CD4-positive, alpha-beta memory T cell (primary cell): Measurements from ENCODE around the gene METTL14. TPM values are rescaled to one million over a fixed set of nuclear protein-coding genes. Genes with fewer than 3 reads are reported as not detected.
"Not testable (repeated sequence)": the region's sequence is repeated elsewhere in the genome, so short reads cannot be mapped to it uniquely, and the experiment has no call there.

Experiments
- CTCF ChIA-PET: fragments of 350-600 bp; sonication (Branson Sonifier 250); formaldehyde crosslinking; loops from one replicate; lab custom pipeline; 2021; ENCODE audit warnings: inconsistent platforms; ENCODE audit not compliant: partially characterized antibody; lab: Charles Lee
- POLR2A ChIA-PET: fragments of 350-600 bp; sonication (Branson Sonifier 250); formaldehyde crosslinking; loops from one replicate; lab custom pipeline; 2021; ENCODE audit not compliant: partially characterized antibody; lab: Charles Lee
- DNase-seq, 5 donors: peaks; one replicate each; pipeline versions ENCODE4 v3.0.0 to v3.0.0-alpha.2; 2020 to 2022; ENCODE audit warnings: mixed read lengths in 1 of 5
- H3K27ac ChIP-seq: one replicate; pipeline ENCODE4 v1.7.0; 2013; ENCODE audit warnings: low read depth, low read length
- H3K27me3 ChIP-seq: 2 replicates; pipeline ENCODE4 v1.7.0; 2013; ENCODE audit warnings: mild to moderate bottlenecking, low read length, moderate library complexity; ENCODE audit not compliant: insufficient read depth
- H3K36me3 ChIP-seq: 2 replicates; pipeline ENCODE4 v1.7.0; 2013; ENCODE audit warnings: mild to moderate bottlenecking, low read length, moderate library complexity; ENCODE audit not compliant: insufficient read depth
- H3K4me1 ChIP-seq: 2 replicates; pipeline ENCODE4 v1.7.0; 2013; ENCODE audit warnings: mild to moderate bottlenecking, low read length, moderate library complexity; ENCODE audit not compliant: insufficient read depth
- H3K4me3 ChIP-seq, 2 donors: one replicate each; pipeline ENCODE4 v1.7.0; 2013; ENCODE audit warnings: low read length in 2 of 2, mild to moderate bottlenecking in 1 of 2
- H3K9me3 ChIP-seq, 2 donors: one replicate each; pipeline ENCODE4 v1.7.0; 2013; ENCODE audit warnings: low read length in 2 of 2, control low read depth in 1 of 2; ENCODE audit not compliant: control insufficient read depth in 1 of 2
- H3K27ac Mint-ChIP-seq, 7 donors: one replicate each; pipeline ENCODE4 v1.8.0; 2020 to 2021; ENCODE audit warnings: mixed read lengths in 7 of 7, mild to moderate bottlenecking in 6 of 7, inconsistent platforms in 3 of 7, moderate library complexity in 3 of 7
- H3K27me3 Mint-ChIP-seq, 2 donors: one replicate each; pipeline ENCODE4 v1.8.0; 2020 to 2021; ENCODE audit warnings: mixed read lengths in 2 of 2
- H3K36me3 Mint-ChIP-seq, 2 donors: one replicate each; pipeline ENCODE4 v1.8.0; 2020 to 2021; ENCODE audit warnings: mixed read lengths in 2 of 2, inconsistent platforms in 1 of 2, mild to moderate bottlenecking in 1 of 2
- H3K4me1 Mint-ChIP-seq, 4 donors: one replicate each; pipeline ENCODE4 v1.8.0; 2020 to 2021; ENCODE audit warnings: mixed read lengths in 4 of 4, mild to moderate bottlenecking in 1 of 4
- H3K4me3 Mint-ChIP-seq, 8 donors: one replicate each; pipeline ENCODE4 v1.8.0; 2020 to 2021; ENCODE audit warnings: mixed read lengths in 8 of 8, mild to moderate bottlenecking in 7 of 8, moderate library complexity in 6 of 8, inconsistent platforms in 3 of 8
- H3K9me3 Mint-ChIP-seq, 8 donors: one replicate each; pipeline ENCODE4 v1.8.0; 2020 to 2021; ENCODE audit warnings: mixed read lengths in 8 of 8, mild to moderate bottlenecking in 5 of 8, inconsistent platforms in 3 of 8, moderate library complexity in 1 of 8
- intact Hi-C: fragments of 100-400 bp; cut with micrococcal nuclease; formaldehyde crosslinking; loops from one replicate; pipeline ENCODE4 v1.15.1; 2023
- polyA plus RNA-seq, 2 donors: library from polyadenylated mRNA; unstranded; fragments of 300-500 nt; fragmentation: Illumina TruSeq; gene quantifications; one replicate each; pipeline ENCODE4 v1.2.3, GENCODE V29; 2021
- total RNA-seq, 2 experiments: library from RNA; stranded (reverse); gene quantifications; one replicate each; pipeline ENCODE4 v1.2.3, GENCODE V29; 2021

The METTL14 gene
- total RNA-seq (10 to 100 TPM; 67.2 to 70.5 TPM), polyA plus RNA-seq (10 to 100 TPM; 23.6 to 50.8 TPM)

DNA sequence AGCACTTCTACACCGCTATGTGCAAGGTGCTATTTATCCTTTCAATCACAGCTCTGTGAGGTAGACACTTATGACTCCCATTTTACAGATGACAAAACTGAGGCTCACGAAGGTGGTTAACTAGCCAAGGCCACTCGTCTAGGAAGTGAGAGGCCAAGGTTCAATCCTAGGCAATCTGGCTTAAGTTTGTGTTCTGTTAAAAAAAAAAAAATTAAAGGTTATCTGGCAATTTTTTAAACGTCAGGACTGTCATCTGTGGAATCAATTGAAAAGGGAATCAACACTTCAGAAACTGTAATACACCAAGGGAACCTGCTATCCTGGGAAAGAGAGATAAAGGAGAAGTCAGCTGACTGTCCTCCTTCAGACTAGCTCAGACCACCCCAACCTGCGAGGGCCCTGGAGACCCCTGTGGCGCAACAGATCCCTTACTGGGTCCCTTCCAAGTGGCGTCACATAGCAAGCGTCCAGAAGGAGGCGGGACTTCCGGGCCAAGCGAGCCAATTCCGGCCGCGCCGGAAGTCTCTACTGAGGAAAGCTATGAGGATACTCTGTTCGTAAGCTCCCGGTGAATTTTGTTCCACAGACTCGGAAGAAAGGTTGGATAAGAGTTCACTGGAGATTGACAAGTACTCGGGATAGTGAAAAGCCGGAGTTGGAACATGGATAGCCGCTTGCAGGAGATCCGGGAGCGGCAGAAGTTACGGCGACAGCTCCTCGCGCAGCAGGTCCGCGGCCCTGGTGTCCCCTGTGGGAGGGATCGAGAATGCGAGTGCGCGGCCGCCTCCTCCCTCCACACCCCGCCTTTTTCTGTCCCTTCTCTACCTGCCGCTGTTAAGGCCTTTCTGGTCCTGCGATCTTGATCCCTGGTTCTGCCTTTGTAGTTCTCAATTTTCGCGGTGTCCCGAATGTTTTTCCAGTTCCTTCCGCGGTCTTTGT, at the start of gene METTL14:
TSS of gene METTL14 (plus strand) at position 520 of the 939 bp plus-strand sequence. CDS start at position 663, 143 bp downstream.
- no peaks in the 10 kb centered on the region for H3K27me3 ChIP-seq
- ChIA-PET CTCF (interaction anchor here (0.5 to 1.5 kb wide), 6 partner anchors 9 to 943 kb away, joined by 3 to 6 read pairs (median 3); partner anchors contain the start of gene PDE5A), POLR2A (interaction anchor here (0.6 to 2.6 kb wide), 11 partner anchors 10 to 615 kb away, joined by 3 to 7 read pairs (median 4); a partner anchor contains a TSS)
- DNase-seq = peak; percentile 83 to 87 (median 83)
- Mint-ChIP-seq H3K27me3 (no peaks in the 10 kb centered on the region), H3K36me3 (peaks cover 7 to 24% of the 10 kb centered on the region in 2 donors), H3K4me1 (peaks cover 20 to 31% (median 25%) of the 10 kb centered on the region in 4 donors), H3K27ac (peak within 1 kb of the TSS; percentile 85 to 99 (median 98)), H3K9me3 (peaks cover 0 to 1% (median 0%) of the 10 kb centered on the region in 8 donors), H3K4me3 (peak within 1 kb of the TSS; percentile 94 to 98 (median 97))
- H3K4me1 ChIP-seq = peaks cover 27% of the 10 kb centered on the region
- intact Hi-C loops = loop anchor here (1.0 to 10.0 kb wide), 4 partner anchors 94 to 1381 kb away; partner anchors contain the start of genes MAD2L1 and SEC24D
- no peaks in the 10 kb centered on the region for H3K9me3 ChIP-seq
- peak within 1 kb of the TSS; percentile 60 to 87 for H3K4me3 ChIP-seq
- H3K36me3 ChIP-seq = peaks cover 6% of the 10 kb centered on the region
- H3K27ac ChIP-seq = peak within 1 kb of the TSS; percentile 80

DNA sequence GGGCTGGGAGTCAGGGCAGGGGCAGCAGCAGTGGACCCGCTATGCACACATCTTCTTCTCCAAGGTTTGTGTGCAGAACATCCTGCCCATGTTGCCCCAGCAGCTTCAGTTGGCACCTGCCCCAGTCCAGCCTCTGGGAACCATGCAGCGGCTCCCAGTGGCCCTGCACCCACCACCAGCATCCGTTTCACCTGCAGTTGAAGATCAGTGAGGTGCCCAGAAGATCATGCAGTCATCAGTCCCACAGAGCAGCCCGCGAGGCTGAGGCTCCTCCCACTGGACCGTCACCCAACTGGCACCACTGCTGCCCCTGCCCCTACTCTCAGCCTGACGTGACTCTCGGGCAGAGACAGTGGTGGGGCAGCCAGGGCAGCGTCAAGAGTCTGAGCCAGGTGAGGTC, 49.1 kb upstream of the METTL14 start:
- POLR2A ChIA-PET, H3K4me1 Mint-ChIP-seq, H3K9me3 Mint-ChIP-seq, H3K9me3 ChIP-seq, H3K27me3 Mint-ChIP-seq, H3K36me3 ChIP-seq, intact Hi-C loops, H3K27me3 ChIP-seq, H3K27ac ChIP-seq, H3K27ac Mint-ChIP-seq, H3K4me3 Mint-ChIP-seq, H3K4me3 ChIP-seq, H3K4me1 ChIP-seq, CTCF ChIA-PET: not testable (repeated sequence)
- DNase-seq = peak in 1 of 5 donors; percentile 11
- H3K36me3 Mint-ChIP-seq = peaks cover 15 to 17% of the 10 kb centered on the region in 2 donors

DNA sequence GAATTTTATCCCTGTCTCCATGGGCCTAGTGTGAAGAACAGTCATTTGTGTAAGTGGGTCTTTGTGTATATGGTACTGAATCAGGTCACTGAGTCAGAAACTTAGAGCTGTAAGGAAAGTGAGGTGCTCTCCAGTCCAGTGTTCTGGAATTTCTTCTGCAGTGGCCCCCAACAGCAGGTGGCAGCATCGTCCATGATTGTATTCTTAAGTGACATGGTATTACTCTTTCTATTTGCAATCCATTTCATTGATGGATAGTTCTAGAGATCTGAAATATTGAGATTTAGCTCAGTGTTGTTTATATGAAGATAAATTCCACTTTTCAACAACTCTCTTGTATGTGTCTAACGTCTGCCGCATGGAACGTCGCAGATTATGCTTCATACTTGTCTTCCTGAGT, 20.5 kb upstream of the METTL14 start:
- H3K9me3 Mint-ChIP-seq, H3K4me1 Mint-ChIP-seq, POLR2A ChIA-PET, H3K4me3 ChIP-seq, DNase-seq, H3K4me3 Mint-ChIP-seq, H3K27me3 Mint-ChIP-seq, H3K27ac ChIP-seq, H3K27me3 ChIP-seq, CTCF ChIA-PET, H3K4me1 ChIP-seq, H3K36me3 ChIP-seq, H3K9me3 ChIP-seq, H3K27ac Mint-ChIP-seq, H3K36me3 Mint-ChIP-seq, intact Hi-C loops: not testable (repeated sequence)

DNA sequence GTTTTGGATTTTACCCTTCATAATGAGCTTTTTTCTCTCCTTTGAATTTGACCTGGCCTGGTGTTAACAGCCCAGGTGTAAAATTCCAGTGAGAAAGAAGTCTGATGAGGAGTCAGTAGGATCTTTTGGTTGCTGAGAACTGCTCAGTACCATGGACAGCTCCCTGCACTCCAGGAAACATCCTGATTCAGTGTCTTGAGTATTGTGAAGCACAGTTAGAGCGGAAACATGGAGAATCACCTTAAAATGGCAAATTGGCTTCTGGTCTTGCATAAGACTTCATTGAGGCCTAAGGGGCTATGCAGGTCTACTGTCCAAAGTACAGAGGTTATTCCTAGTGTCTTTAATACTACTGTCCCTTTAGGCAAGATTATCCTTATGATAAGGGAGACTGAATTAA, 16.0 kb upstream of the METTL14 start:
- H3K27ac Mint-ChIP-seq, H3K4me1 ChIP-seq, H3K36me3 ChIP-seq, H3K27me3 Mint-ChIP-seq, H3K36me3 Mint-ChIP-seq, H3K4me3 Mint-ChIP-seq, H3K27me3 ChIP-seq, H3K9me3 ChIP-seq, POLR2A ChIA-PET, H3K27ac ChIP-seq, H3K4me1 Mint-ChIP-seq, intact Hi-C loops, H3K9me3 Mint-ChIP-seq, H3K4me3 ChIP-seq, CTCF ChIA-PET: not testable (repeated sequence)
- peak; percentile 29 to 42 (median 33) for DNase-seq

DNA sequence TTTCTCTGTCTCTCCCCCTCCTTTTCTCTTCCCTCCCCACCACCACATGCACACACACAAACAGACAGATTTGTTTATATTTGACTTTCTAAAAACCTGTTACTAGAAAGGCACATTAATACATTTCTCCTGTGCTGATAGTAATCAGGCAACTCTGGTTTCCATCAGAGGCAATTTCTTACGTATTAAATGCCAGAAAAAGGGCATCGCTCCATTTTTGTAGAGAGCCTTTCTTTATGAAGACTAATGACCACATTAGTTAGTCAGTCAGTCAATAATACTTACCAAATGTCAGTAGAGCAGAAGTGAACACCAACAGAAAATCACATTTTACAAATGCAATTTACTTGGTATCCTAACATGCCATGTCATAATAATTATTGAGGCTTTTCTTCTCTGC, 14.2 kb upstream of the METTL14 start:
- H3K27me3 Mint-ChIP-seq, H3K27me3 ChIP-seq, H3K4me1 ChIP-seq, H3K4me3 Mint-ChIP-seq, CTCF ChIA-PET, intact Hi-C loops, DNase-seq, H3K9me3 Mint-ChIP-seq, H3K9me3 ChIP-seq, POLR2A ChIA-PET, H3K36me3 Mint-ChIP-seq, H3K4me3 ChIP-seq, H3K36me3 ChIP-seq, H3K27ac ChIP-seq, H3K4me1 Mint-ChIP-seq, H3K27ac Mint-ChIP-seq: not testable (repeated sequence)

DNA sequence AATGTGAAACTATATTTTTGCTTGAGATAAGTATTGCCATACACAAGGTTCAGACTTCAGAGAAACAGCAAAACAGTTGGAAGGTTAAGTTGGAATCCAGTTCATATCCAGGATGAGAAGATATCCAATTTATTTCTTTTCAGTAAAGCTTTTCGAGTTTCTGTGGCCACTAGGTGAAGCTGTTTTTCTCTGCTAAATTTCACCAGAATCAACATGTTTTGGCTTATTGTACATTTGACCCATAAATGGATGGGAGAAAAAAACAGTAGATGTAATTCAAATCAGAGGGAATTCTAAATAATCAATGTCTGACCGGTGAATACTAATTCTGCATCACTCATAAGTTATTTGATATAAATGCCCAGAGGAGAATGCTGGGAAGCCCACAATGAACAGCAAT, 9.1 kb upstream of the METTL14 start:
- intact Hi-C loops = no loop called here
- no peak overlapping the region for H3K27ac Mint-ChIP-seq
- no peaks in the 10 kb centered on the region for H3K4me1 ChIP-seq

DNA sequence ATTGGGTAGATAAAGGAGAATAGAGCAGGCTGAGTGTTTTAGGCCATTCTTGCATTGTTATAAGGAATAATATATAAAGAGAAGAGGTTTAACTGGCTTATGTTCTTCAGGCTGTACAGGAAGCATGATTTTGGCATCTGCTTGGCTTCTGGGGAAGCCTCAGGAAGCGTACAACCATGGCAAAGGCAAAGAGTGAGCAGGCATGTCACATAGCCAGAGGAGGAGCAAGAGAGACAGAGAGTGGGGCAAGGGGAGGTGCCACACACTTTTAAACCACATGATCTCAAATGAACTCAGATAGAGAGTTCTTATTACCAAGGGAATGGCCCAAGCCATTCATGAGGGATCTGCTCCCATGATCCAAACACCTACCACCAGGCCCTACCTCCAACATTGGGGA, 4.4 kb upstream of the METTL14 start:
- Histone ChIP-seq H3K4me3 (no peak overlapping the region), H3K27ac (no peak overlapping the region), H3K27me3 (no peaks in the 10 kb centered on the region), H3K4me1 (peaks cover 7% of the 10 kb centered on the region), H3K9me3 (no peaks in the 10 kb centered on the region), H3K36me3 (no peaks in the 10 kb centered on the region)
- H3K4me1 Mint-ChIP-seq = peaks cover 6 to 10% (median 9%) of the 10 kb centered on the region in 4 donors
- no peak for DNase-seq
- intact Hi-C loops = loop anchor here (10.0 kb wide), 1 partner anchor 154 kb away; the partner anchor contains the start of gene SEC24D
- ChIA-PET CTCF (no interaction called here), POLR2A (no interaction called here)
- no peak overlapping the region for H3K4me3 Mint-ChIP-seq
- H3K27ac Mint-ChIP-seq = no peak overlapping the region
- H3K27me3 Mint-ChIP-seq = no peaks in the 10 kb centered on the region
- H3K36me3 Mint-ChIP-seq = peaks cover 0 to 9% of the 10 kb centered on the region in 2 donors
- H3K9me3 Mint-ChIP-seq = peaks cover 0 to 1% (median 0%) of the 10 kb centered on the region in 8 donors

More for the DNA sequence above, 9.1 kb upstream of the METTL14 start:
- H3K36me3 ChIP-seq = no peaks in the 10 kb centered on the region
- POLR2A ChIA-PET = no interaction called here
- CTCF ChIA-PET = interaction anchor here (1.7 kb wide), 1 partner anchor 9 kb away, joined by 4 read pairs; the partner anchor contains the start of gene METTL14
- no peak overlapping the region for H3K4me3 ChIP-seq
- Mint-ChIP-seq H3K4me3 (no peak overlapping the region), H3K27me3 (no peaks in the 10 kb centered on the region), H3K9me3 (peaks cover 0 to 4% (median 0%) of the 10 kb centered on the region in 8 donors), H3K36me3 (peaks cover 0 to 10% of the 10 kb centered on the region in 2 donors), H3K4me1 (no peaks in the 10 kb centered on the region)
- H3K27me3 ChIP-seq = no peaks in the 10 kb centered on the region
- no peaks in the 10 kb centered on the region for H3K9me3 ChIP-seq
- DNase-seq = no peak
- no peak overlapping the region for H3K27ac ChIP-seq
